Naive thymus-derived CD8-positive, alpha-beta T cell (primary cell): Measurements from ENCODE around the gene CSNK2A2. TPM values are rescaled to one million over a fixed set of nuclear protein-coding genes. Genes with fewer than 3 reads are reported as not detected.

Source experiments
- ATAC-seq, 2 donors: fragments of 150-1000 bp; cut with Tn5 transposase in 1 of 2; sonication (Bioruptor Pico), chemical (Tn5 transposase) in 1 of 2; 1 replicate in 1 of 2; 2 replicates in 1 of 2; pipeline ENCODE4 v1.10.0; 2021; ENCODE audit warnings: mild to moderate bottlenecking in 2 of 2, moderate library complexity in 2 of 2
- POLR2A ChIA-PET: fragments of 350-600 bp; sonication (Branson Sonifier 250); formaldehyde crosslinking; loops from one replicate; lab custom pipeline; 2021; ENCODE audit warnings: antibody characterized with exemption; lab: Charles Lee
- DNase-seq, 10 donors: peaks; one replicate each; pipeline versions ENCODE4 v3.0.0 to v3.0.0-alpha.2; 2020 to 2022
- H3K27ac Mint-ChIP-seq, 10 donors: one replicate each; pipeline ENCODE4 v1.8.0; 2020 to 2022; ENCODE audit warnings: mild to moderate bottlenecking in 10 of 10, mixed read lengths in 10 of 10, moderate library complexity in 4 of 10, inconsistent platforms in 1 of 10
- H3K27me3 Mint-ChIP-seq, 5 donors: one replicate each; pipeline ENCODE4 v1.8.0; 2021 to 2022; ENCODE audit warnings: mixed read lengths in 5 of 5
- H3K36me3 Mint-ChIP-seq, 3 donors: one replicate each; pipeline ENCODE4 v1.8.0; 2020 to 2022; ENCODE audit warnings: mixed read lengths in 3 of 3, mild to moderate bottlenecking in 2 of 3, inconsistent platforms in 1 of 3
- H3K4me1 Mint-ChIP-seq, 4 donors: one replicate each; pipeline ENCODE4 v1.8.0; 2021 to 2022; ENCODE audit warnings: mixed read lengths in 4 of 4
- H3K4me3 Mint-ChIP-seq, 10 donors: one replicate each; pipeline ENCODE4 v1.8.0; 2020 to 2022; ENCODE audit warnings: mild to moderate bottlenecking in 10 of 10, mixed read lengths in 10 of 10, moderate library complexity in 6 of 10, inconsistent platforms in 1 of 10
- H3K9me3 Mint-ChIP-seq, 9 donors: one replicate each; pipeline ENCODE4 v1.8.0; 2020 to 2022; ENCODE audit warnings: mixed read lengths in 9 of 9, mild to moderate bottlenecking in 3 of 9, inconsistent platforms in 1 of 9, moderate library complexity in 1 of 9
- polyA plus RNA-seq, 3 donors: library from polyadenylated mRNA; unstranded; fragments of 300-500 nt; fragmentation: Illumina TruSeq; gene quantifications; one replicate each; pipeline ENCODE4 v1.2.3, GENCODE V29; 2021
- total RNA-seq, 8 experiments: library from RNA in 2 of 8; stranded (reverse) in 2 of 8; gene quantifications; one replicate each; pipeline ENCODE4 v1.2.3 and lab custom pipeline; 2021 to 2026

Gene CSNK2A2
- total and polyA plus RNA-seq, 5 experiments from 2014 or later: 3.5 to 65.8 (median 12.5) TPM

GRCh38 chr16:58128181-58128631 lies 69.7 kb downstream of the CSNK2A2 start:
- DNase-seq: peak in 2 of 10 donors; percentile 32 to 39
- H3K4me1 Mint-ChIP-seq: peaks cover 21 to 57% (median 52%) of the 10 kb centered on the region in 4 donors
- POLR2A ChIA-PET: no interaction called here

GRCh38 chr16:58127634-58128033 lies 70.3 kb downstream of the CSNK2A2 start:
- Mint-ChIP-seq H3K4me1 (peaks cover 21 to 60% (median 55%) of the 10 kb centered on the region in 4 donors), H3K4me3 (peak overlapping the region; percentile 90 to 100 (median 93)), H3K27ac (peak overlapping the region; percentile 83 to 98 (median 96)), H3K36me3 (peaks cover 0 to 1% (median 0%) of the 10 kb centered on the region in 3 donors), H3K9me3 (peaks cover 0 to 6% (median 0%) of the 10 kb centered on the region in 9 donors), H3K27me3 (no peaks in the 10 kb centered on the region)
- ATAC-seq: no peak
- POLR2A ChIA-PET: no interaction called here
- DNase-seq: peak in 2 of 10 donors; percentile 23 to 24

More at GRCh38 chr16:58128181-58128631, 69.7 kb downstream of the CSNK2A2 start:
- no peak for ATAC-seq
- no peaks in the 10 kb centered on the region for H3K36me3 Mint-ChIP-seq
- H3K9me3 Mint-ChIP-seq: peaks cover 0 to 6% (median 0%) of the 10 kb centered on the region in 9 donors
- H3K4me3 Mint-ChIP-seq: peak overlapping the region; percentile 90 to 100 (median 93)
- no peaks in the 10 kb centered on the region for H3K27me3 Mint-ChIP-seq
- peak overlapping the region; percentile 83 to 98 (median 96) for H3K27ac Mint-ChIP-seq

GRCh38 chr16:58127033-58127556 lies 70.8 kb downstream of the CSNK2A2 start:
- Mint-ChIP-seq H3K9me3 (peaks cover 0 to 6% (median 0%) of the 10 kb centered on the region in 9 donors), H3K36me3 (peaks cover 0 to 3% (median 0%) of the 10 kb centered on the region in 3 donors), H3K4me3 (peak overlapping the region; percentile 90 to 100 (median 93)), H3K27me3 (no peaks in the 10 kb centered on the region), H3K4me1 (peaks cover 21 to 62% (median 59%) of the 10 kb centered on the region in 4 donors), H3K27ac (peak overlapping the region; percentile 83 to 98 (median 96))
- ATAC-seq (peak; percentile 40 to 58), DNase-seq (peak in 8 of 10 donors; percentile 32 to 82 (median 66))
- POLR2A ChIA-PET: interaction anchor here (0.6 kb wide), 1 partner anchor 101 kb away, joined by 3 read pairs; the partner anchor contains the start of gene MMP15

GRCh38 chr16:58126451-58126961 lies 71.4 kb downstream of the CSNK2A2 start:
- Mint-ChIP-seq H3K27ac (peak overlapping the region; percentile 83 to 98 (median 96)), H3K4me3 (peak overlapping the region; percentile 90 to 100 (median 93)), H3K4me1 (peaks cover 24 to 68% (median 64%) of the 10 kb centered on the region in 4 donors), H3K27me3 (no peaks in the 10 kb centered on the region), H3K9me3 (peaks cover 0 to 6% (median 0%) of the 10 kb centered on the region in 9 donors), H3K36me3 (peaks cover 0 to 3% (median 0%) of the 10 kb centered on the region in 3 donors)
- POLR2A ChIA-PET: interaction anchor here (0.6 kb wide), 1 partner anchor 100 kb away, joined by 3 read pairs; the partner anchor contains the start of gene MMP15
- DNase-seq: peak in 1 of 10 donors; percentile 6
- no peak for ATAC-seq

- H3K27me3 Mint-ChIP-seq: no peaks in the 10 kb centered on the region
- no peak for ATAC-seq
These were observed 72.0 kb downstream of the CSNK2A2 start for GRCh38 chr16:58125781-58126335.

GRCh38 chr16:58125041-58125440 lies 72.9 kb downstream of the CSNK2A2 start:
- H3K9me3 Mint-ChIP-seq: peaks cover 0 to 6% (median 0%) of the 10 kb centered on the region in 9 donors
- POLR2A ChIA-PET: no interaction called here
- peak overlapping the region in 7 of 10 donors; percentile 37 to 93 (median 74) for H3K27ac Mint-ChIP-seq
- peak overlapping the region in 2 of 10 donors; percentile 12 to 29 for H3K4me3 Mint-ChIP-seq
- no peak for ATAC-seq
- no peaks in the 10 kb centered on the region for H3K27me3 Mint-ChIP-seq
- peaks cover 29 to 83% (median 77%) of the 10 kb centered on the region in 4 donors for H3K4me1 Mint-ChIP-seq
- H3K36me3 Mint-ChIP-seq: peaks cover 0 to 3% (median 0%) of the 10 kb centered on the region in 3 donors
- no peak for DNase-seq

More at GRCh38 chr16:58125781-58126335, 72.0 kb downstream of the CSNK2A2 start:
- peak in 1 of 10 donors; percentile 15 for DNase-seq
- H3K4me3 Mint-ChIP-seq: peak overlapping the region; percentile 4 to 100 (median 45)
- H3K27ac Mint-ChIP-seq: peak overlapping the region in 9 of 10 donors; percentile 64 to 98 (median 96)
- H3K36me3 Mint-ChIP-seq: peaks cover 0 to 3% (median 0%) of the 10 kb centered on the region in 3 donors
- peaks cover 26 to 74% (median 69%) of the 10 kb centered on the region in 4 donors for H3K4me1 Mint-ChIP-seq
- H3K9me3 Mint-ChIP-seq: peaks cover 0 to 6% (median 0%) of the 10 kb centered on the region in 9 donors
- POLR2A ChIA-PET: no interaction called here

GRCh38 chr16:58124601-58124915 lies 73.3 kb downstream of the CSNK2A2 start:
- Mint-ChIP-seq H3K4me3 (peak overlapping the region in 1 of 10 donors; percentile 26), H3K36me3 (peaks cover 0 to 3% (median 0%) of the 10 kb centered on the region in 3 donors), H3K4me1 (peaks cover 29 to 86% (median 76%) of the 10 kb centered on the region in 4 donors), H3K9me3 (peaks cover 0 to 4% (median 0%) of the 10 kb centered on the region in 9 donors), H3K27me3 (no peaks in the 10 kb centered on the region), H3K27ac (peak overlapping the region in 4 of 10 donors; percentile 41 to 77 (median 56))
- DNase-seq (no peak), ATAC-seq (no peak)
- POLR2A ChIA-PET: no interaction called here

GRCh38 chr16:58123896-58124600 lies 73.9 kb downstream of the CSNK2A2 start:
- Mint-ChIP-seq H3K9me3 (no peaks in the 10 kb centered on the region), H3K27me3 (no peaks in the 10 kb centered on the region), H3K36me3 (peaks cover 0 to 3% (median 0%) of the 10 kb centered on the region in 3 donors), H3K4me3 (peak overlapping the region in 5 of 10 donors; percentile 0 to 48 (median 7)), H3K27ac (peak overlapping the region in 9 of 10 donors; percentile 16 to 77 (median 58)), H3K4me1 (peaks cover 26 to 81% (median 72%) of the 10 kb centered on the region in 4 donors)
- no peak for ATAC-seq
- POLR2A ChIA-PET: no interaction called here
- DNase-seq: no peak

- H3K27ac Mint-ChIP-seq: peak overlapping the region in 3 of 10 donors; percentile 2 to 53 (median 43)
- H3K4me1 Mint-ChIP-seq: peaks cover 19 to 65% (median 59%) of the 10 kb centered on the region in 4 donors
- ATAC-seq: no peak
- no peak for DNase-seq
- POLR2A ChIA-PET: interaction anchor here (1.5 kb wide), 1 partner anchor 8 kb away, joined by 5 read pairs; the partner anchor contains the start of gene CFAP20
- no peaks in the 10 kb centered on the region for H3K9me3 Mint-ChIP-seq
- no peak overlapping the region for H3K4me3 Mint-ChIP-seq
- no peaks in the 10 kb centered on the region for H3K27me3 Mint-ChIP-seq
- H3K36me3 Mint-ChIP-seq: peaks cover 0 to 17% (median 0%) of the 10 kb centered on the region in 3 donors
These were observed 76.8 kb downstream of the CSNK2A2 start for GRCh38 chr16:58121132-58121531.

GRCh38 chr16:58120234-58120633 lies 77.7 kb downstream of the CSNK2A2 start:
- POLR2A ChIA-PET: interaction anchor here (1.5 kb wide), 1 partner anchor 9 kb away, joined by 5 read pairs; the partner anchor contains the start of gene CFAP20
- H3K4me3 Mint-ChIP-seq: no peak overlapping the region
- ATAC-seq (no peak), DNase-seq (no peak)
- peaks cover 15 to 58% (median 51%) of the 10 kb centered on the region in 4 donors for H3K4me1 Mint-ChIP-seq
- no peaks in the 10 kb centered on the region for H3K9me3 Mint-ChIP-seq
- no peaks in the 10 kb centered on the region for H3K27me3 Mint-ChIP-seq
- peaks cover 6 to 26% (median 7%) of the 10 kb centered on the region in 3 donors for H3K36me3 Mint-ChIP-seq
- peak overlapping the region in 3 of 10 donors; percentile 2 to 73 (median 67) for H3K27ac Mint-ChIP-seq

GRCh38 chr16:58119509-58119845 lies 78.4 kb downstream of the CSNK2A2 start:
- Mint-ChIP-seq H3K27ac (no peak overlapping the region), H3K9me3 (no peaks in the 10 kb centered on the region), H3K4me1 (peaks cover 15 to 54% (median 46%) of the 10 kb centered on the region in 4 donors), H3K27me3 (no peaks in the 10 kb centered on the region), H3K4me3 (no peak overlapping the region), H3K36me3 (peaks cover 8 to 34% (median 14%) of the 10 kb centered on the region in 3 donors)
- ATAC-seq (no peak), DNase-seq (no peak)
- POLR2A ChIA-PET: no interaction called here
